Smooth muscle cell (in vitro differentiated cells): ENCODE results near the gene MAEA. TPM values are rescaled to one million over a fixed set of nuclear protein-coding genes. Genes with fewer than 3 reads are reported as not detected.

Experiments used
- DNase-seq: peaks from one replicate; lab custom pipeline; 2025; ENCODE audit not compliant: unreplicated experiment; lab: John Stamatoyannopoulos, UW
- H2AFZ ChIP-seq: fragments of 200-600 bp; sonication (generic); 2 replicates; pipeline ENCODE4 v1.6.0; 2016; ENCODE audit warnings: antibody characterized with exemption, low read depth, mild to moderate bottlenecking
- H3F3A ChIP-seq: fragments of 200-600 bp; sonication (generic); 2 replicates; pipeline ENCODE4 v1.6.0; 2017; ENCODE audit warnings: antibody characterized with exemption, low read depth
- H3K27ac ChIP-seq: fragments of 200-600 bp; sonication (generic); 2 replicates; pipeline ENCODE4 v1.5.1; 2016; ENCODE audit warnings: low read depth, mild to moderate bottlenecking
- H3K27me3 ChIP-seq: fragments of 200-600 bp; sonication (generic); 2 replicates; pipeline ENCODE4 v1.6.1; 2016; ENCODE audit warnings: low read depth, mild to moderate bottlenecking
- H3K36me3 ChIP-seq: fragments of 200-600 bp; sonication (generic); 2 replicates; pipeline ENCODE4 v1.5.1; 2016; ENCODE audit warnings: low read depth
- H3K4me1 ChIP-seq: fragments of 200-600 bp; sonication (generic); 2 replicates; pipeline ENCODE4 v1.5.1; 2016; ENCODE audit warnings: low read depth
- H3K4me2 ChIP-seq: fragments of 200-600 bp; sonication (generic); 2 replicates; pipeline ENCODE4 v1.6.0; 2016; ENCODE audit warnings: mild to moderate bottlenecking
- H3K4me3 ChIP-seq: fragments of 200-600 bp; sonication (generic); 2 replicates; pipeline ENCODE4 v1.5.1; 2016; ENCODE audit warnings: mild to moderate bottlenecking
- H3K79me2 ChIP-seq: fragments of 200-600 bp; sonication (generic); 2 replicates; pipeline ENCODE4 v1.6.0; 2016; ENCODE audit warnings: low read depth, mild to moderate bottlenecking
- H3K9ac ChIP-seq: fragments of 200-600 bp; sonication (generic); 2 replicates; pipeline ENCODE4 v1.6.0; 2016; ENCODE audit warnings: low read depth
- H3K9me3 ChIP-seq: fragments of 200-600 bp; sonication (generic); replicated peaks from 2 replicates; pipeline ENCODE4 v1.5.1; 2016; ENCODE audit warnings: low read depth
- H4K20me1 ChIP-seq: fragments of 200-600 bp; sonication (generic); 2 replicates; pipeline ENCODE4 v1.6.0; 2016; ENCODE audit warnings: low read depth
- WGBS: methylation state at CpG from one replicate; pipeline ENCODE4 v1.1.7; 2016; ENCODE audit warnings: low lambda C conversion rate; 5-methylcytosine and 5-hydroxymethylcytosine counted together
- polyA plus RNA-seq: library from polyadenylated mRNA; unstranded; fragments of >200 nt; fragmentation: Nextera tagmentation; extraction: Ambion mirVana; gene quantifications from 2 replicates; pipeline ENCODE4 v1.2.1, GENCODE V29; 2016
- total RNA-seq: library from RNA; depleted of rRNA; stranded (reverse); fragments of >200 nt; gene quantifications from 2 replicates; pipeline ENCODE4 v1.2.3, GENCODE V29; 2014
- TF ChIP-seq, protein P1 (sequence below): fragments of 200-600 bp; sonication (generic); IDR thresholded peaks from 2 replicates; pipeline ENCODE4 v1.5.1; 2017; ENCODE audit warnings: borderline replicate concordance, mild to moderate bottlenecking, antibody characterized with exemption; ENCODE audit not compliant: insufficient read depth, poor library complexity, severe bottlenecking

Gene MAEA
- total and polyA plus RNA-seq, 2 experiments from 2014 or later, result 48.0 to 48.2 TPM

DNA sequence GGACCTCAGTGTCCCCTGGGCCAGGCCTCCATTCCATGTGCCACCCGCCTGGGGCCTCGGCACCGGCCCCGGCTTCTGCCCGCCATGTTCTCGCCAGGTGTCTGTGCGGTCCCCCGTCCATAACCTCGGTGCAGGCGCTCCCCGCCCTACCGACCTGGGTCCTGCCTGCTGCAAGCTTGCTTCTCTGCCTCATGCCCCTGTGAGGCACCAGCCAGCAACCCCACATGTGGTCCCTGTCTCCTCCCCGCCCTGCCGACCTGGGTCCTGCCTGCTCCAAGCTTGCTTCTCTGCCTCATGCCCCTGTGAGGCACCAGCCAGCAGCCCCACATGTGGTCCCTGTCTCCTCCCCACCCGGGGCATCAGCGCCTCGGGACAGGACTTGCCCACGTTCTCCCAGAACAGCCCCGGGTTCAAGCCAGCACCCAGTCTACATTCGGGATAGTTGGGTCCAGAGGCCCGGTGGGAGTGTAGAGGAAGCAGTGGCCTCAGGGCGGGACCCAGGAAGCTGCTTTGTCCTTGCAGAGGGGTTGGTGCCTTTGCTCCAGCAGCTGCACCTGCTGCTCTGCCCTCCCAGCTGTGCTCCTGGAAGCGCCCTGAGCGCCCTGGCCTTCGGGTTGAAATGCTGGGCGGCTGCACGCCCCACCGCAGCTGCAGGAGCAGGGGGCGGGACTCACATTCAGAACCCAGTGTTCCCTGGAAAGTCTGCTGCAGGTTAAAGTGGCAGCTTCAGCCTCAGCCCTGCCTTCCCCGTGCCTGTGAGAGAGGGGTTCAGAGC is 37.2 kb downstream of the MAEA start:
- no peaks in the 10 kb centered on the region for H3K36me3 ChIP-seq
- WGBS, result 97% methylated on average over 30 of the region's 30 CpGs

DNA sequence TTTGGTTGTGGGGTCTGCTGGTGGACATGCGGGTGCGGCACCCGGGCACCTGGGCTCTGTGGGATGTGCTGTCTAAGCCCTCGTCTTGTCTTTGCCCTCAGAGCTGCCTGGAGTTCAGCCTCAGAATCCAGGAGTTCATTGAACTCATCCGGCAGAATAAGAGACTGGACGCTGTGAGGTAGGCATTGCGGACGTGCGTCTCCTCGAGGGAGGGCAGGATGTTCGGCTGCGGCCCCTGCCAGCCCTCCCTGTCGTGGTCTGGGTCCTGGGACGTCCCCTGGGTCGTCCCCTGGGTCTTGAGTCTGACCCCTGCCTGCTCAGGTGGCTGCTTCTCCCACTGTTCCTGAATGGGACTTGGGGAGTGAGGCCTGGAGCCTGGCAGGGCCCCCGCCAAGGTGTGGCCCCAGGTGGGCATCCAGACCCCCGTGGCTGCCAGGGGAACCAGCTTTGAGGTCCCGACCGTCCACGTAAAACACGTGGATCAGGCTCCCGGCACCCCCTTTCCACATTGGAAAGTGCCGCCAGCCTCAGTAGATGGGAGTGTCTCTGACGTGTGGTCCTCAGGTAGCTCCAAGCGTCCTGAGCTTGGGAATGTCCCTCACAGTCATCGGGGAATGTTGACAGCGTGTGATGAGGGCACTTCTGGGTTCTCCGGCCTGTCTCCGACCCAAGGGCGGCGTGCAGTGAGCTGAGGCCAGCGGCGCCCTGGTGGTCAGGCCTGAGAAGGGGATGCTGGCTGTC is 38.0 kb downstream of the MAEA start:
- no peak overlapping the region for H3K9ac ChIP-seq
- no peak overlapping the region for H3K4me2 ChIP-seq
- H3K79me2 ChIP-seq, result no peaks in the 10 kb centered on the region

More for the DNA sequence above, 37.2 kb downstream of the MAEA start:
- H3K4me3 ChIP-seq, result no peak overlapping the region
- no peaks in the 10 kb centered on the region for H3K27me3 ChIP-seq
- no peaks in the 10 kb centered on the region for H3K4me1 ChIP-seq
- H3F3A ChIP-seq, result peaks cover 9% of the 10 kb centered on the region
- H3K4me2 ChIP-seq, result no peak overlapping the region
- TF ChIP-seq, protein P1, sequence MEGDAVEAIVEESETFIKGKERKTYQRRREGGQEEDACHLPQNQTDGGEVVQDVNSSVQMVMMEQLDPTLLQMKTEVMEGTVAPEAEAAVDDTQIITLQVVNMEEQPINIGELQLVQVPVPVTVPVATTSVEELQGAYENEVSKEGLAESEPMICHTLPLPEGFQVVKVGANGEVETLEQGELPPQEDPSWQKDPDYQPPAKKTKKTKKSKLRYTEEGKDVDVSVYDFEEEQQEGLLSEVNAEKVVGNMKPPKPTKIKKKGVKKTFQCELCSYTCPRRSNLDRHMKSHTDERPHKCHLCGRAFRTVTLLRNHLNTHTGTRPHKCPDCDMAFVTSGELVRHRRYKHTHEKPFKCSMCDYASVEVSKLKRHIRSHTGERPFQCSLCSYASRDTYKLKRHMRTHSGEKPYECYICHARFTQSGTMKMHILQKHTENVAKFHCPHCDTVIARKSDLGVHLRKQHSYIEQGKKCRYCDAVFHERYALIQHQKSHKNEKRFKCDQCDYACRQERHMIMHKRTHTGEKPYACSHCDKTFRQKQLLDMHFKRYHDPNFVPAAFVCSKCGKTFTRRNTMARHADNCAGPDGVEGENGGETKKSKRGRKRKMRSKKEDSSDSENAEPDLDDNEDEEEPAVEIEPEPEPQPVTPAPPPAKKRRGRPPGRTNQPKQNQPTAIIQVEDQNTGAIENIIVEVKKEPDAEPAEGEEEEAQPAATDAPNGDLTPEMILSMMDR, result no peak
- no peaks in the 10 kb centered on the region for H3K79me2 ChIP-seq
- no peak for DNase-seq
- H3K9me3 ChIP-seq, result no peaks in the 10 kb centered on the region
- no peak overlapping the region for H3K27ac ChIP-seq
- no peak overlapping the region for H2AFZ ChIP-seq
- H3K9ac ChIP-seq, result no peak overlapping the region
- peaks cover 83% of the 10 kb centered on the region for H4K20me1 ChIP-seq

DNA sequence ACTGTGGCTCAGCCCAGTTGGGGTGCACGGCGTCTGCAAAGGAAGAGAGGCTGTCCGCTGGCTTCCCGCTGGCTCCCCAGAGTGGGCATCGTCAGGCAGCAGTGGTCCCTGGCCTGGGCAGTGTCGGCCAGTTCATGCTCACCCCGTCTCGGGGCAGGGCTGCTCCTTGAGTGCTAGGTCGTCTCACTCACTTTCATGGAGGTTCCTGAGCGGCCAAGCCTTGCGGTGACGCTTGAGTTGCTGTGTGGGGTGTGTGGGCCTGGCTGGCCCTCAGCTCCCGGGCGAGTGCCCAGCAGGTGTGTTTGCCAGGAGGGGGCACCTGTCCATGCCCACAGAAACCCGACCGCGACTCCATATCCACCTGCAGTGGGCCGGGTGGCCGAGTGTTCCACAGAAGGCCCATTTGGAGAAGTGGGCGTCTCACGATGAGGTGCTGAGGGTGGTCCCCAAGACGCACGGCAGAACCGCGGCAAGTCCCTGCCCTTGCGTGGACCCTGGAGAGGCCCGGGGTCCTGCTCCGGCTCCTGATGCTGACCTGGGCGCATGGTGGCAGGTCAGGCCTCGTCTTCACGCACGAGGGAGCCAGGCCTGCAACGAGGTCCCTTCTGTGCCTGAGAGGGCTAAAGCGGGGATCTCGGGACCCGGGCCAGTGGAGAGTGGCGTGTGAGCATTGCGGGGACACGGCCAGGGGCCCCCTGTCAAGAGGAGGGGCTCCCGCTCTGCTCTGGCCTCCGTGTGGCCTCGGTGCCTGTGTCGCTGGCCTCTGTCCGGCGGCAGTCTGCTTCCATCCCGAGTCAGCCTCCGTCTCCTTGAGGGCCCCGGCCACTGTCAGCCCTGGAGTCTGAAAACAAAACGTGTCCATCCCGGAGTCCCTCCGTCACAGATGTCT is 38.8 kb downstream of the MAEA start:
- WGBS, result 98% methylated on average over 47 of the region's 51 CpGs
- no peaks in the 10 kb centered on the region for H3K9me3 ChIP-seq
- DNase-seq, result no peak

More for the DNA sequence above, 38.0 kb downstream of the MAEA start:
- Histone ChIP-seq H3K9me3 (no peaks in the 10 kb centered on the region), H3K4me3 (no peak overlapping the region), H3K4me1 (no peaks in the 10 kb centered on the region), H4K20me1 (peaks cover 80% of the 10 kb centered on the region), H2AFZ (no peak overlapping the region), H3K27ac (no peak overlapping the region), H3K27me3 (no peaks in the 10 kb centered on the region), H3F3A (peaks cover 9% of the 10 kb centered on the region), H3K36me3 (no peaks in the 10 kb centered on the region)
- no peak for DNase-seq
- TF ChIP-seq, protein P1, result no peak
- 97% methylated on average over 33 of the region's 33 CpGs for WGBS

More for the DNA sequence above, 38.8 kb downstream of the MAEA start:
- Histone ChIP-seq H2AFZ (no peak overlapping the region), H3F3A (peaks cover 6% of the 10 kb centered on the region), H3K36me3 (no peaks in the 10 kb centered on the region), H3K4me1 (no peaks in the 10 kb centered on the region), H3K27ac (no peak overlapping the region), H3K4me3 (no peak overlapping the region), H3K27me3 (no peaks in the 10 kb centered on the region), H3K4me2 (no peak overlapping the region), H3K79me2 (no peaks in the 10 kb centered on the region), H3K9ac (no peak overlapping the region), H4K20me1 (peaks cover 80% of the 10 kb centered on the region)
- TF ChIP-seq, protein P1, result no peak
